Right atrium auricular region (tissue), 2 donors: ENCODE data around the gene TTC16. TPM values are rescaled to one million over a fixed set of nuclear protein-coding genes. Genes with fewer than 3 reads are reported as not detected.

ENCODE experiments used
- DNase-seq: peaks from one replicate; pipeline ENCODE4 v3.0.0-alpha.2; 2019; ENCODE audit warnings: low spot score
- H3K27ac ChIP-seq, 2 donors: fragments of 200-600 bp; sonication (generic); 1 replicate in 1 of 2; 2 replicates in 1 of 2; pipeline ENCODE4 v1.5.1; 2016 to 2019
- H3K27me3 ChIP-seq, 2 donors: fragments of 200-600 bp; sonication (generic); one replicate each; pipeline versions ENCODE4 v1.5.1 to v1.6.0; 2017 to 2019
- H3K36me3 ChIP-seq: fragments of 200-600 bp; sonication (generic); one replicate; pipeline ENCODE4 v1.5.1; 2016
- H3K4me1 ChIP-seq, 2 donors: fragments of 200-600 bp; sonication (generic); one replicate each; pipeline versions ENCODE4 v1.5.1 to v1.6.0; 2017 to 2019
- H3K4me3 ChIP-seq, 2 donors: fragments of 200-600 bp; sonication (generic); 1 replicate in 1 of 2; 2 replicates in 1 of 2; pipeline ENCODE4 v1.5.1; 2017 to 2019; ENCODE audit warnings: mild to moderate bottlenecking in 1 of 2, moderate library complexity in 1 of 2
- H3K9me3 ChIP-seq, 2 donors: fragments of 200-600 bp; sonication (generic); one replicate each; pipeline ENCODE4 v1.5.1; 2019
- CTCF ChIP-seq, 2 donors: fragments of 200-600 bp; sonication (generic); IDR thresholded peaks; one replicate each; pipeline ENCODE4 v1.5.1; 2019; ENCODE audit warnings: antibody characterized with exemption in 2 of 2
- total RNA-seq, 2 donors: library from RNA; depleted of rRNA; stranded (reverse); fragments of >200 nt; gene quantifications; one replicate each; pipeline ENCODE4 v1.1.0, GENCODE V29; 2016

The TTC16 gene
- under 1 TPM; 0.11 to 0.16 TPM for total RNA-seq

- H3K4me1 ChIP-seq: peaks cover 0 to 19% of the 10 kb centered on the region in 2 donors
- TF ChIP-seq CTCF (IDR thresholded peaks at IDR 0.05): no peak
- H3K9me3 ChIP-seq: no peaks in the 10 kb centered on the region
- no peaks in the 10 kb centered on the region for H3K36me3 ChIP-seq
- H3K27me3 ChIP-seq: no peaks in the 10 kb centered on the region
- H3K27ac ChIP-seq: peak within 1 kb of the TSS; percentile 80 to 84
- DNase-seq: peak; percentile 98
- peak within 1 kb of the TSS; percentile 56 to 68 for H3K4me3 ChIP-seq
Observed at GRCh38 chr9:127715470-127716337, at the start of gene TTC16, which contains the start of gene PTRH1. TSS of gene TTC16 (plus strand) at chr9:127716079. CDS start at chr9:127716146, 67 bp downstream. TSS of gene PTRH1 (minus strand) at chr9:127715663. CDS start at chr9:127715639, 24 bp downstream.

- no peak for TF ChIP-seq CTCF (IDR thresholded peaks at IDR 0.05)
- H3K36me3 ChIP-seq: peaks cover 80% of the 10 kb centered on the region
- H3K4me3 ChIP-seq: no peak overlapping the region
- H3K27ac ChIP-seq: no peak overlapping the region
- no peak for DNase-seq
- H3K27me3 ChIP-seq: no peaks in the 10 kb centered on the region
- no peaks in the 10 kb centered on the region for H3K9me3 ChIP-seq
- H3K4me1 ChIP-seq: no peaks in the 10 kb centered on the region
Observed at GRCh38 chr9:127667127-127667844, 48.6 kb upstream of the TTC16 start.

- DNase-seq: no peak
- Histone ChIP-seq H3K27ac (no peak overlapping the region), H3K27me3 (no peaks in the 10 kb centered on the region), H3K4me3 (no peak overlapping the region), H3K9me3 (no peaks in the 10 kb centered on the region), H3K36me3 (peaks cover 80% of the 10 kb centered on the region), H3K4me1 (no peaks in the 10 kb centered on the region)
- no peak for TF ChIP-seq CTCF (IDR thresholded peaks at IDR 0.05)
Observed at GRCh38 chr9:127667906-127668305, 48.0 kb upstream of the TTC16 start.

- H3K9me3 ChIP-seq: no peaks in the 10 kb centered on the region
- H3K4me3 ChIP-seq: no peak overlapping the region
- DNase-seq: no peak
- no peaks in the 10 kb centered on the region for H3K4me1 ChIP-seq
- no peak overlapping the region for H3K27ac ChIP-seq
- TF ChIP-seq CTCF (IDR thresholded peaks at IDR 0.05): no peak
- H3K27me3 ChIP-seq: no peaks in the 10 kb centered on the region
- peaks cover 71% of the 10 kb centered on the region for H3K36me3 ChIP-seq
Observed at GRCh38 chr9:127673234-127673633, 42.6 kb upstream of the TTC16 start.

GRCh38 chr9:127676638-127677037, 39.2 kb upstream of the TTC16 start:
- H3K27me3 ChIP-seq: no peaks in the 10 kb centered on the region
- TF ChIP-seq CTCF (IDR thresholded peaks at IDR 0.05): no peak
- no peak for DNase-seq
- H3K27ac ChIP-seq: no peak overlapping the region
- H3K4me1 ChIP-seq: no peaks in the 10 kb centered on the region
- H3K36me3 ChIP-seq: peaks cover 70% of the 10 kb centered on the region
- H3K4me3 ChIP-seq: no peak overlapping the region
- no peaks in the 10 kb centered on the region for H3K9me3 ChIP-seq
